ENCODE data around the gene GNAZ.

DNA sequence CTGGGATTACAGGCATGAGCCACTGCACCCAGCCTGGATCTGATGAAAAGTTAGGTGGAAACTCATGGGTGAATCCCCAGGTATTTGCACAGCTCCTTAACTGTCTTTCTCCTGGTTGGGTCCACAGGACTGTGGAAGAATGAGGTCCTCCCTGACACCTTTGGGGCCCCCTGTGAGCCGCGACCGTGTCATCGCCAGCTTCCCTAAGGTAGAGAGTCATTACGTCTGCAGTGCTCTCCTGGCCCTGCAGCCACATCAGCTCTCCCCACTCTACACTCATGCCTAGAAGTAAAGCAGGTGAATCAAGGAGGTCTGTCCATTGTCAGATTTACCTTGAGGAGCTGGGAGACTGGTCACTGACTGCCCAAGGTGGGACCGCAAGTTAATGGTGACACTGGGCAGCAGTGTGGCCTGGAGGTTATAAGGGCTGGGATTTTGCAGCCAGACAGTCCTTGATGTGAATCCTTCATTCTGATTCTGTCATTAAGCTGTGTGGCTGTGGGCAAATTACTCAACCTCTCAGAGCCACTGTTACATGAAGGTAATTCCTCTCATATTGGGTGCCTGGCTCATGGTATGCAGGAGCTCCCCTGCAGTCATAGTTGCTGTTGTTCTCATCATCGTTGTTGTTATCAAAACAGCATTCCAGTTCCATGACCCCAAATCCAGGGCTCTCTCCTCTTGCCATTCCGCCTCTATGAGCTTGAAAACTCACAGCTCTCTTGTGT, 76.3 kb downstream of the GNAZ start:
- TF ChIP-seq CTCF (IDR thresholded peaks at IDR 0.05) (no peak), POLR2A (IDR thresholded peaks at IDR 0.05) (no peak)
